Measurements from ENCODE around the gene GPC6.

The GPC6 gene

GRCh38 chr13:93932901-93933300 lies 706.3 kb downstream of the GPC6 start:
- no peak overlapping the region for H3K14ac ChIP-seq (ENCODE audit: low read length in 2 of 2)
- no peak overlapping the region for H2BK5ac ChIP-seq (ENCODE audit: low read depth, low read length, poor library complexity, severe bottlenecking)
- H4K8ac ChIP-seq (ENCODE audit: low read length): no peak overlapping the region
- H3K18ac ChIP-seq (ENCODE audit: low read depth in 1 of 2, low read length in 2 of 2): no peak overlapping the region
- no peak overlapping the region for H2BK12ac ChIP-seq (ENCODE audit: low read length in 2 of 2)
- no peaks in the 10 kb centered on the region for H3K36me3 ChIP-seq (ENCODE audit: control insufficient read depth in 1 of 2, insufficient read depth in 2 of 2, low read depth in 1 of 2, low read length in 2 of 2)
- no peak overlapping the region for H2AK5ac ChIP-seq (ENCODE audit: low read length, severe bottlenecking)
- no peak overlapping the region for H3K4ac ChIP-seq (ENCODE audit: low read depth in 1 of 2, low read length in 2 of 2)
- no peak overlapping the region for H3K4me3 ChIP-seq (ENCODE audit: insufficient read depth in 1 of 2, low read depth in 1 of 2, low read length in 2 of 2)
- H2AFZ ChIP-seq (ENCODE audit: low read depth, low read length): no peak overlapping the region
- no peaks in the 10 kb centered on the region for H3K27me3 ChIP-seq (ENCODE audit: control insufficient read depth in 1 of 2, insufficient read depth in 1 of 2, low read length in 2 of 2)
- no peak overlapping the region for H4K91ac ChIP-seq (ENCODE audit: low read length)
- whole genome bisulfite sequencing: 11% methylated on average over 1 of the region's 3 CpGs
- H3K23ac ChIP-seq (ENCODE audit: low read length in 2 of 2): no peak overlapping the region
- no peak overlapping the region for H2BK120ac ChIP-seq (ENCODE audit: low read depth, low read length)
- H3K79me1 ChIP-seq (replicated peaks; ENCODE audit: low read length, poor library complexity, severe bottlenecking): peaks cover 2% of the 10 kb centered on the region
- no peak overlapping the region for H3K27ac ChIP-seq (ENCODE audit: low read length, poor library complexity, severe bottlenecking)
- H2BK15ac ChIP-seq (ENCODE audit: low read depth, poor library complexity, severe bottlenecking): no peak overlapping the region
- no peaks in the 10 kb centered on the region for H3K9me3 ChIP-seq (ENCODE audit: control insufficient read depth, low read length)
- H3K4me1 ChIP-seq (ENCODE audit: control insufficient read depth, insufficient read depth, low read depth, low read length): no peaks in the 10 kb centered on the region
- DNase-seq: peak; percentile 75
- no peak overlapping the region for H3K9ac ChIP-seq (ENCODE audit: low read length)
- no peak overlapping the region for H3K4me2 ChIP-seq (ENCODE audit: low read length, poor library complexity, severe bottlenecking)

- H3K27ac ChIP-seq (ENCODE audit: low read length, poor library complexity, severe bottlenecking): no peak overlapping the region
- no peak overlapping the region for H3K4ac ChIP-seq (ENCODE audit: low read depth in 1 of 2, low read length in 2 of 2)
- H3K18ac ChIP-seq (ENCODE audit: low read depth in 1 of 2, low read length in 2 of 2): no peak overlapping the region
- H3K79me1 ChIP-seq (replicated peaks; ENCODE audit: low read length, poor library complexity, severe bottlenecking): no peaks in the 10 kb centered on the region
- no peak overlapping the region for H2BK15ac ChIP-seq (ENCODE audit: low read depth, poor library complexity, severe bottlenecking)
- whole genome bisulfite sequencing: 97% methylated on average over 3 of the region's 4 CpGs
- no peak for DNase-seq
- H2BK12ac ChIP-seq (ENCODE audit: low read length in 2 of 2): no peak overlapping the region
- H3K14ac ChIP-seq (ENCODE audit: low read length in 2 of 2): no peak overlapping the region
- H2AFZ ChIP-seq (ENCODE audit: low read depth, low read length): no peak overlapping the region
- H3K36me3 ChIP-seq (ENCODE audit: control insufficient read depth in 1 of 2, insufficient read depth in 2 of 2, low read depth in 1 of 2, low read length in 2 of 2): no peaks in the 10 kb centered on the region
- no peak overlapping the region for H3K9ac ChIP-seq (ENCODE audit: low read length)
- H3K4me3 ChIP-seq (ENCODE audit: insufficient read depth in 1 of 2, low read depth in 1 of 2, low read length in 2 of 2): no peak overlapping the region
- H3K23ac ChIP-seq (ENCODE audit: low read length in 2 of 2): no peak overlapping the region
- H3K4me1 ChIP-seq (ENCODE audit: control insufficient read depth, insufficient read depth, low read depth, low read length): no peaks in the 10 kb centered on the region
- no peak overlapping the region for H3K4me2 ChIP-seq (ENCODE audit: low read length, poor library complexity, severe bottlenecking)
- no peak overlapping the region for H4K91ac ChIP-seq (ENCODE audit: low read length)
- H2AK5ac ChIP-seq (ENCODE audit: low read length, severe bottlenecking): no peak overlapping the region
- no peak overlapping the region for H4K8ac ChIP-seq (ENCODE audit: low read length)
- no peak overlapping the region for H2BK120ac ChIP-seq (ENCODE audit: low read depth, low read length)
- H3K27me3 ChIP-seq (ENCODE audit: control insufficient read depth in 1 of 2, insufficient read depth in 1 of 2, low read length in 2 of 2): no peaks in the 10 kb centered on the region
- no peaks in the 10 kb centered on the region for H3K9me3 ChIP-seq (ENCODE audit: control insufficient read depth, low read length)
- no peak overlapping the region for H2BK5ac ChIP-seq (ENCODE audit: low read depth, low read length, poor library complexity, severe bottlenecking)
Measured at GRCh38 chr13:93936901-93937300, 710.3 kb downstream of the GPC6 start.

GRCh38 chr13:93941444-93941843 lies 714.8 kb downstream of the GPC6 start:
- Histone ChIP-seq H2AK5ac (ENCODE audit: low read length, severe bottlenecking) (peak overlapping the region; percentile 78), H2BK5ac (ENCODE audit: low read depth, low read length, poor library complexity, severe bottlenecking) (no peak overlapping the region), H2BK120ac (ENCODE audit: low read depth, low read length) (no peak overlapping the region), H2AFZ (ENCODE audit: low read depth, low read length) (no peak overlapping the region), H4K91ac (ENCODE audit: low read length) (no peak overlapping the region), H3K79me1 (replicated peaks; ENCODE audit: low read length, poor library complexity, severe bottlenecking) (no peaks in the 10 kb centered on the region), H3K4me3 (ENCODE audit: insufficient read depth in 1 of 2, low read depth in 1 of 2, low read length in 2 of 2) (no peak overlapping the region), H3K4me2 (ENCODE audit: low read length, poor library complexity, severe bottlenecking) (no peak overlapping the region), H2BK15ac (ENCODE audit: low read depth, poor library complexity, severe bottlenecking) (no peak overlapping the region), H3K9me3 (ENCODE audit: control insufficient read depth, low read length) (no peaks in the 10 kb centered on the region), H2BK12ac (ENCODE audit: low read length in 2 of 2) (no peak overlapping the region), H3K4ac (ENCODE audit: low read depth in 1 of 2, low read length in 2 of 2) (no peak overlapping the region), H3K18ac (ENCODE audit: low read depth in 1 of 2, low read length in 2 of 2) (no peak overlapping the region), H3K23ac (ENCODE audit: low read length in 2 of 2) (no peak overlapping the region), H4K8ac (ENCODE audit: low read length) (no peak overlapping the region), H3K27ac (ENCODE audit: low read length, poor library complexity, severe bottlenecking) (no peak overlapping the region), H3K14ac (ENCODE audit: low read length in 2 of 2) (no peak overlapping the region), H3K4me1 (ENCODE audit: control insufficient read depth, insufficient read depth, low read depth, low read length) (peaks cover 3% of the 10 kb centered on the region), H3K9ac (ENCODE audit: low read length) (no peak overlapping the region), H3K36me3 (ENCODE audit: control insufficient read depth in 1 of 2, insufficient read depth in 2 of 2, low read depth in 1 of 2, low read length in 2 of 2) (no peaks in the 10 kb centered on the region), H3K27me3 (ENCODE audit: control insufficient read depth in 1 of 2, insufficient read depth in 1 of 2, low read length in 2 of 2) (no peaks in the 10 kb centered on the region)
- no CpG with 5 or more reads among the region's 2 CpGs for WGBS
- DNase-seq: no peak

GRCh38 chr13:93942016-93942415 lies 715.4 kb downstream of the GPC6 start:
- Histone ChIP-seq H2BK5ac (ENCODE audit: low read depth, low read length, poor library complexity, severe bottlenecking) (no peak overlapping the region), H3K27ac (ENCODE audit: low read length, poor library complexity, severe bottlenecking) (no peak overlapping the region), H3K4me3 (ENCODE audit: insufficient read depth in 1 of 2, low read depth in 1 of 2, low read length in 2 of 2) (no peak overlapping the region), H3K4ac (ENCODE audit: low read depth in 1 of 2, low read length in 2 of 2) (no peak overlapping the region), H3K18ac (ENCODE audit: low read depth in 1 of 2, low read length in 2 of 2) (no peak overlapping the region), H3K14ac (ENCODE audit: low read length in 2 of 2) (no peak overlapping the region), H3K9me3 (ENCODE audit: control insufficient read depth, low read length) (no peaks in the 10 kb centered on the region), H2BK12ac (ENCODE audit: low read length in 2 of 2) (no peak overlapping the region), H2AK5ac (ENCODE audit: low read length, severe bottlenecking) (no peak overlapping the region), H2BK15ac (ENCODE audit: low read depth, poor library complexity, severe bottlenecking) (no peak overlapping the region), H3K4me2 (ENCODE audit: low read length, poor library complexity, severe bottlenecking) (no peak overlapping the region), H3K23ac (ENCODE audit: low read length in 2 of 2) (no peak overlapping the region), H4K8ac (ENCODE audit: low read length) (no peak overlapping the region), H3K4me1 (ENCODE audit: control insufficient read depth, insufficient read depth, low read depth, low read length) (peaks cover 3% of the 10 kb centered on the region), H2AFZ (ENCODE audit: low read depth, low read length) (no peak overlapping the region), H3K9ac (ENCODE audit: low read length) (no peak overlapping the region), H3K79me1 (replicated peaks; ENCODE audit: low read length, poor library complexity, severe bottlenecking) (no peaks in the 10 kb centered on the region), H4K91ac (ENCODE audit: low read length) (no peak overlapping the region), H2BK120ac (ENCODE audit: low read depth, low read length) (no peak overlapping the region), H3K36me3 (ENCODE audit: control insufficient read depth in 1 of 2, insufficient read depth in 2 of 2, low read depth in 1 of 2, low read length in 2 of 2) (no peaks in the 10 kb centered on the region), H3K27me3 (ENCODE audit: control insufficient read depth in 1 of 2, insufficient read depth in 1 of 2, low read length in 2 of 2) (no peaks in the 10 kb centered on the region)
- no peak for DNase-seq
- WGBS: 97% methylated on average over 3 of the region's 3 CpGs

Measured in mesenchymal stem cell (in vitro differentiated cells and primary cell).